ENCODE data around the gene ZKSCAN1.

Gene ZKSCAN1

GRCh38 chr7:100017300-100017699 lies 1.9 kb downstream of the ZKSCAN1 start:
- no peak for DNase-seq (ENCODE audit: low read depth)
- no peak overlapping the region for H3K4me3 ChIP-seq (ENCODE audit: low read depth, low read length)
- TF ChIP-seq, protein P1, sequence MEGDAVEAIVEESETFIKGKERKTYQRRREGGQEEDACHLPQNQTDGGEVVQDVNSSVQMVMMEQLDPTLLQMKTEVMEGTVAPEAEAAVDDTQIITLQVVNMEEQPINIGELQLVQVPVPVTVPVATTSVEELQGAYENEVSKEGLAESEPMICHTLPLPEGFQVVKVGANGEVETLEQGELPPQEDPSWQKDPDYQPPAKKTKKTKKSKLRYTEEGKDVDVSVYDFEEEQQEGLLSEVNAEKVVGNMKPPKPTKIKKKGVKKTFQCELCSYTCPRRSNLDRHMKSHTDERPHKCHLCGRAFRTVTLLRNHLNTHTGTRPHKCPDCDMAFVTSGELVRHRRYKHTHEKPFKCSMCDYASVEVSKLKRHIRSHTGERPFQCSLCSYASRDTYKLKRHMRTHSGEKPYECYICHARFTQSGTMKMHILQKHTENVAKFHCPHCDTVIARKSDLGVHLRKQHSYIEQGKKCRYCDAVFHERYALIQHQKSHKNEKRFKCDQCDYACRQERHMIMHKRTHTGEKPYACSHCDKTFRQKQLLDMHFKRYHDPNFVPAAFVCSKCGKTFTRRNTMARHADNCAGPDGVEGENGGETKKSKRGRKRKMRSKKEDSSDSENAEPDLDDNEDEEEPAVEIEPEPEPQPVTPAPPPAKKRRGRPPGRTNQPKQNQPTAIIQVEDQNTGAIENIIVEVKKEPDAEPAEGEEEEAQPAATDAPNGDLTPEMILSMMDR (IDR thresholded peaks at IDR 0.05; ENCODE audit: low read depth, low read length, missing control alignments): no peak

DNA sequence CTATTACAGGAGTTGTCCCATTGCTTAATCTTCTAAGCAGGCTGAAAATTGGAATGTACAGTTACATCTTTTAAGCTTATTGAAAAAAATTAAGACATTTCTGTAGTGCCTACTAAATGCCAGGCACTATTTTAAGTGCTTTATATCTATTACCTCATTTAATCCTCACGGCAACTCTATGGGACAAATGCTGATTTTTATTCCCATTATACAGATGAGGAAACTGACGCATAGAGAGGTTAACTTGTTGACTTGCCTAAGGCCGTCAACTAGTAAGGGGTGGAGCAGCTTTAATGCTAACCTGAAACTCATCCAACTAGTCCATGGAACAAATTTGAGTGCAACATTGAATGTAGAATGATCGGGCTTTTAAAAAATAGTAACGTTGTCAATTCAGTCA lies 2.5 kb downstream of the ZKSCAN1 start:
- H3K4me3 ChIP-seq (ENCODE audit: low read depth, low read length): no peak overlapping the region
- no peak for DNase-seq (ENCODE audit: low read depth)
- TF ChIP-seq, protein P1 (IDR thresholded peaks at IDR 0.05; ENCODE audit: low read depth, low read length, missing control alignments): no peak

- DNase-seq (ENCODE audit: low read depth): no peak
- H3K4me3 ChIP-seq (ENCODE audit: low read depth, low read length): no peak overlapping the region
- TF ChIP-seq, protein P1 (IDR thresholded peaks at IDR 0.05; ENCODE audit: low read depth, low read length, missing control alignments): no peak
Measured at GRCh38 chr7:100019908-100020307, 4.5 kb downstream of the ZKSCAN1 start.

DNA sequence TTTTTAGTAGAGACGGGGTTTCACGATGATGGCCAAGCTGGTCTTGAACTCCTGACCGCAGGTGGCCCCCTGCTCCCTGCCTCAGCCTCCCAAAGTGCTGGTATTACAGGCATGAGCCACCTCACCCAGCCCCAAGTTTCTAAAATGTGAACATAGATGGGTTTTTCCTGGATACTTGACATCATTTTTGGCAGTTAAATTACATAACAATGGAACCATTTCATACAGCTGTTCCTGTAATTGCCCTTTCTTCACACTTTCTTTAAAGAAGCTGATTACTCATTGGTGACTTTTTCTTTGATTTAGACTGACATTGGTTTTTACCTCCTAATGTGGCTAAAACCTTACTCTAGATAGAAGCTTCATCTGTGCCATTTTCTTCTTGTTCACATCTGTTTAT lies 5.9 kb downstream of the ZKSCAN1 start:
- TF ChIP-seq, protein P1 (IDR thresholded peaks at IDR 0.05; ENCODE audit: low read depth, low read length, missing control alignments): no peak
- H3K4me3 ChIP-seq (ENCODE audit: low read depth, low read length): no peak overlapping the region
- DNase-seq (ENCODE audit: low read depth): no peak

GRCh38 chr7:100022621-100023020 lies 7.2 kb downstream of the ZKSCAN1 start:
- TF ChIP-seq, protein P1 (IDR thresholded peaks at IDR 0.05; ENCODE audit: low read depth, low read length, missing control alignments): no peak
- no peak overlapping the region for H3K4me3 ChIP-seq (ENCODE audit: low read depth, low read length)
- DNase-seq (ENCODE audit: low read depth): no peak

DNA sequence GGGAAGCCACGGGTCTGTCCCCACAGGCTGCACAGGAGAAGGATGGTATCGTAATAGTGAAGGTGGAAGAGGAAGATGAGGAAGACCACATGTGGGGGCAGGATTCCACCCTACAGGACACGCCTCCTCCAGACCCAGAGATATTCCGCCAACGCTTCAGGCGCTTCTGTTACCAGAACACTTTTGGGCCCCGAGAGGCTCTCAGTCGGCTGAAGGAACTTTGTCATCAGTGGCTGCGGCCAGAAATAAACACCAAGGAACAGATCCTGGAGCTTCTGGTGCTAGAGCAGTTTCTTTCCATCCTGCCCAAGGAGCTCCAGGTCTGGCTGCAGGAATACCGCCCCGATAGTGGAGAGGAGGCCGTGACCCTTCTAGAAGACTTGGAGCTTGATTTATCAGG lies 8.1 kb downstream of the ZKSCAN1 start:
- DNase-seq (ENCODE audit: low read depth): no peak
- TF ChIP-seq, protein P1 (IDR thresholded peaks at IDR 0.05; ENCODE audit: low read depth, low read length, missing control alignments): no peak
- no peak overlapping the region for H3K4me3 ChIP-seq (ENCODE audit: low read depth, low read length)

- TF ChIP-seq, protein P1 (IDR thresholded peaks at IDR 0.05; ENCODE audit: low read depth, low read length, missing control alignments): no peak
- H3K4me3 ChIP-seq (ENCODE audit: low read depth, low read length): no peak overlapping the region
- no peak for DNase-seq (ENCODE audit: low read depth)
Measured at GRCh38 chr7:100024020-100024619, 8.7 kb downstream of the ZKSCAN1 start.
